Panc1 (cell line): Measurements from ENCODE around the gene CLASRP.

Experiments
- POLR2AphosphoS5 ChIP-seq: IDR thresholded peaks from 2 replicates; pipeline ENCODE4 v1.6.1; 2012; ENCODE audit warnings: mild to moderate bottlenecking, low read depth, low read length, moderate library complexity
- SIN3A ChIP-seq: IDR thresholded peaks from 2 replicates; pipeline ENCODE4 v1.6.1; 2012; ENCODE audit warnings: low read depth, mild to moderate bottlenecking, low read length, moderate library complexity, borderline replicate concordance; ENCODE audit not compliant: insufficient read depth
- TF ChIP-seq, protein P1 (sequence below): fragments of 450-650 bp; IDR thresholded peaks from 2 replicates; pipeline ENCODE4 v1.5.1; 2017; ENCODE audit warnings: mild to moderate bottlenecking
- TF ChIP-seq, protein P2 (sequence below), 2 experiments: IDR thresholded peaks; 2 replicates each; pipeline ENCODE4 v1.6.1; 2011 to 2012; ENCODE audit warnings: low read depth in 2 of 2, control low read depth in 1 of 2, low read length in 1 of 2, mild to moderate bottlenecking in 1 of 2, moderate library complexity in 1 of 2; ENCODE audit not compliant: insufficient read depth in 1 of 2

DNA sequence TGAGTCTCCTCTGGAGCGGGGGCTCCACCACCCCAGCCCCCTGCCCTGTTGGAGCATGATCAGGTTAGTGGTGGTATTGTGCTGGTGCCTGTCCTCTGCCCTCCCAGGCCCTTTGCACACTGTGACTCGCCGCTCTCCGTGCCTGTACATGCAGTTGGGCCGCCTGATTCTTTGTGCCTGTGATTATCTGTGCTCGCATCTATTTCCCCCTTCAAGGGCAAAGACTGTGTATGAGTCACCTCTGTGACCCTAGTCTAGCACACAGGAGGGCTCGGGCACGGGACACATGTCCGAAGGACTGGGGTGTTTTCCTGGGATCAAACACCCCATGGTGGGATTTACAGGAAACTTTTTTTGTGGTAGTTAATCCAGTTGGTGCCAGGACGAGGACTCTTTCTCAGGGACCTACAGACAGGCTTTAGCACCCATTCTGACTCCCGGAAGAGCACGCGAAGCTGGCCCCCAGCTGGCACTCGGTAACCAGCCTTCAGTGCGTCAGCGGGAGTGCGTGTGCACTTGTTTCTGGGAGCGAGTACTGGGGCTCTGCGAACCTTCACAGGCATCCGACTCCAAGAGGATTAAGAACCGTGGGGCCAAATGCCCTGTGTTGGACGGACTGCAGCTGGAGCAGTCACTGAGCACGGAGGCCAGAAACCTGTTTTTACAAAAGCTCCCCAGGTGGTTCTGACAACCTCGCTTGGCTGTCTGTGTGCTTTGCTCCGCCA is 60.8 kb downstream of the CLASRP start:
- TF ChIP-seq, protein P1, sequence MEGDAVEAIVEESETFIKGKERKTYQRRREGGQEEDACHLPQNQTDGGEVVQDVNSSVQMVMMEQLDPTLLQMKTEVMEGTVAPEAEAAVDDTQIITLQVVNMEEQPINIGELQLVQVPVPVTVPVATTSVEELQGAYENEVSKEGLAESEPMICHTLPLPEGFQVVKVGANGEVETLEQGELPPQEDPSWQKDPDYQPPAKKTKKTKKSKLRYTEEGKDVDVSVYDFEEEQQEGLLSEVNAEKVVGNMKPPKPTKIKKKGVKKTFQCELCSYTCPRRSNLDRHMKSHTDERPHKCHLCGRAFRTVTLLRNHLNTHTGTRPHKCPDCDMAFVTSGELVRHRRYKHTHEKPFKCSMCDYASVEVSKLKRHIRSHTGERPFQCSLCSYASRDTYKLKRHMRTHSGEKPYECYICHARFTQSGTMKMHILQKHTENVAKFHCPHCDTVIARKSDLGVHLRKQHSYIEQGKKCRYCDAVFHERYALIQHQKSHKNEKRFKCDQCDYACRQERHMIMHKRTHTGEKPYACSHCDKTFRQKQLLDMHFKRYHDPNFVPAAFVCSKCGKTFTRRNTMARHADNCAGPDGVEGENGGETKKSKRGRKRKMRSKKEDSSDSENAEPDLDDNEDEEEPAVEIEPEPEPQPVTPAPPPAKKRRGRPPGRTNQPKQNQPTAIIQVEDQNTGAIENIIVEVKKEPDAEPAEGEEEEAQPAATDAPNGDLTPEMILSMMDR: no peak
- TF ChIP-seq SIN3A (no peak), POLR2AphosphoS5 (no peak)
- TF ChIP-seq, protein P2, sequence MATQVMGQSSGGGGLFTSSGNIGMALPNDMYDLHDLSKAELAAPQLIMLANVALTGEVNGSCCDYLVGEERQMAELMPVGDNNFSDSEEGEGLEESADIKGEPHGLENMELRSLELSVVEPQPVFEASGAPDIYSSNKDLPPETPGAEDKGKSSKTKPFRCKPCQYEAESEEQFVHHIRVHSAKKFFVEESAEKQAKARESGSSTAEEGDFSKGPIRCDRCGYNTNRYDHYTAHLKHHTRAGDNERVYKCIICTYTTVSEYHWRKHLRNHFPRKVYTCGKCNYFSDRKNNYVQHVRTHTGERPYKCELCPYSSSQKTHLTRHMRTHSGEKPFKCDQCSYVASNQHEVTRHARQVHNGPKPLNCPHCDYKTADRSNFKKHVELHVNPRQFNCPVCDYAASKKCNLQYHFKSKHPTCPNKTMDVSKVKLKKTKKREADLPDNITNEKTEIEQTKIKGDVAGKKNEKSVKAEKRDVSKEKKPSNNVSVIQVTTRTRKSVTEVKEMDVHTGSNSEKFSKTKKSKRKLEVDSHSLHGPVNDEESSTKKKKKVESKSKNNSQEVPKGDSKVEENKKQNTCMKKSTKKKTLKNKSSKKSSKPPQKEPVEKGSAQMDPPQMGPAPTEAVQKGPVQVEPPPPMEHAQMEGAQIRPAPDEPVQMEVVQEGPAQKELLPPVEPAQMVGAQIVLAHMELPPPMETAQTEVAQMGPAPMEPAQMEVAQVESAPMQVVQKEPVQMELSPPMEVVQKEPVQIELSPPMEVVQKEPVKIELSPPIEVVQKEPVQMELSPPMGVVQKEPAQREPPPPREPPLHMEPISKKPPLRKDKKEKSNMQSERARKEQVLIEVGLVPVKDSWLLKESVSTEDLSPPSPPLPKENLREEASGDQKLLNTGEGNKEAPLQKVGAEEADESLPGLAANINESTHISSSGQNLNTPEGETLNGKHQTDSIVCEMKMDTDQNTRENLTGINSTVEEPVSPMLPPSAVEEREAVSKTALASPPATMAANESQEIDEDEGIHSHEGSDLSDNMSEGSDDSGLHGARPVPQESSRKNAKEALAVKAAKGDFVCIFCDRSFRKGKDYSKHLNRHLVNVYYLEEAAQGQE (IDR thresholded peaks at IDR 0.05; ENCODE audit: insufficient read depth in 1 of 2, low read depth in 2 of 2, low read length in 1 of 2): no peak
